Cardiac muscle cell (in vitro differentiated cells and primary cell): ENCODE results near the gene SUFU. TPM values are rescaled to one million over a fixed set of nuclear protein-coding genes. Genes with fewer than 3 reads are reported as not detected.
A peak's percentile ranks its signal among the peaks of the same experiment; 100 is the strongest.

Experiments used
- DNase-seq, 2 donors: peaks; one replicate each; pipeline versions ENCODE4 v3.0.0 to v3.0.0-alpha.2; 2010 to 2017; ENCODE audit warnings: low read depth in 1 of 2, low spot score in 1 of 2
- H3K27ac ChIP-seq: fragments of 200-600 bp; sonication (generic); 2 replicates; pipeline ENCODE4 v1.5.1; 2016
- H3K27me3 ChIP-seq: fragments of 200-600 bp; sonication (generic); 2 replicates; pipeline ENCODE4 v1.6.0; 2016; ENCODE audit warnings: control low read depth
- H3K36me3 ChIP-seq: fragments of 200-600 bp; sonication (generic); 2 replicates; pipeline ENCODE4 v1.5.1; 2016; ENCODE audit warnings: control low read depth
- H3K4me1 ChIP-seq: fragments of 200-600 bp; sonication (generic); 2 replicates; pipeline ENCODE4 v1.8.1; 2017; ENCODE audit warnings: low read depth, mild to moderate bottlenecking, mixed run types
- H3K4me3 ChIP-seq: fragments of 200-600 bp; sonication (generic); 2 replicates; pipeline ENCODE4 v1.5.1; 2016; ENCODE audit warnings: mild to moderate bottlenecking
- H3K9me3 ChIP-seq: fragments of 200-600 bp; sonication (generic); 2 replicates; pipeline ENCODE4 v1.5.1; 2017; ENCODE audit warnings: low read depth, mild to moderate bottlenecking, control low read depth
- polyA plus RNA-seq: library from polyadenylated mRNA; unstranded; fragments of >200 nt; fragmentation: Nextera tagmentation; extraction: Ambion mirVana; gene quantifications from 2 replicates; pipeline ENCODE4 v1.2.1, GENCODE V29; 2016
- total RNA-seq: library from RNA; depleted of rRNA; stranded (reverse); fragments of >200 nt; gene quantifications from 2 replicates; pipeline ENCODE4 v1.2.3, GENCODE V29; 2016
- TF ChIP-seq, protein P1 (sequence below): IDR thresholded peaks from 2 replicates; pipeline ENCODE4 v1.5.1; 2012; ENCODE audit warnings: low read depth, mild to moderate bottlenecking, low read length

SUFU gene
- total and polyA plus RNA-seq, 2 experiments from 2014 or later, result 14.2 to 18.4 TPM

DNA sequence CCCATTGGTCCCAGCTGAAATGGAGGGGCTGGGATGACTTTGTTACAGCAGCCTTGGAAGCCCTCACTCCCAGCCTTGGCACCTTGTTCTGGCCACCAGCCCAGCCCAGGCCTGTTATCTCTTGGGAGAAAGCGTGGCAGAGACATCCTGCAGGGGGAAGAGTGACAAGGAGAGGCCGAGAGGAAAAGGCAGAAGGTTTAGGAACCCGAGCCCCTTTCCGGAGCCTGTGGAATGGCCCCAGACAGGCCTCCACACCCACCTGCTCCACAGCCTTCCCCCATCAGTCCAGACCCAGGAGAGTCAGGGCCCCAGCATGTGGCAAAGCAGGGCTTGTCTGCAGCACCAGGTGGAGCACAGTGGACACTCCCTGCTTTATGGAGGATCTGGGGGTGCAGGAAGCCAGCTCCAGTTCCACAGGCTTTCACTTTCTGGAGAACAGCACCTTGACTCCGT is 116.4 kb downstream of the SUFU start:
- TF ChIP-seq, protein P1, sequence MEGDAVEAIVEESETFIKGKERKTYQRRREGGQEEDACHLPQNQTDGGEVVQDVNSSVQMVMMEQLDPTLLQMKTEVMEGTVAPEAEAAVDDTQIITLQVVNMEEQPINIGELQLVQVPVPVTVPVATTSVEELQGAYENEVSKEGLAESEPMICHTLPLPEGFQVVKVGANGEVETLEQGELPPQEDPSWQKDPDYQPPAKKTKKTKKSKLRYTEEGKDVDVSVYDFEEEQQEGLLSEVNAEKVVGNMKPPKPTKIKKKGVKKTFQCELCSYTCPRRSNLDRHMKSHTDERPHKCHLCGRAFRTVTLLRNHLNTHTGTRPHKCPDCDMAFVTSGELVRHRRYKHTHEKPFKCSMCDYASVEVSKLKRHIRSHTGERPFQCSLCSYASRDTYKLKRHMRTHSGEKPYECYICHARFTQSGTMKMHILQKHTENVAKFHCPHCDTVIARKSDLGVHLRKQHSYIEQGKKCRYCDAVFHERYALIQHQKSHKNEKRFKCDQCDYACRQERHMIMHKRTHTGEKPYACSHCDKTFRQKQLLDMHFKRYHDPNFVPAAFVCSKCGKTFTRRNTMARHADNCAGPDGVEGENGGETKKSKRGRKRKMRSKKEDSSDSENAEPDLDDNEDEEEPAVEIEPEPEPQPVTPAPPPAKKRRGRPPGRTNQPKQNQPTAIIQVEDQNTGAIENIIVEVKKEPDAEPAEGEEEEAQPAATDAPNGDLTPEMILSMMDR, result no peak
- H3K27me3 ChIP-seq, result no peaks in the 10 kb centered on the region
- DNase-seq, result peak in 1 of 2 donors; percentile 55
- H3K36me3 ChIP-seq, result no peaks in the 10 kb centered on the region
- H3K4me3 ChIP-seq, result no peak overlapping the region
- H3K27ac ChIP-seq, result peak overlapping the region; percentile 98
- H3K4me1 ChIP-seq, result peaks cover 78% of the 10 kb centered on the region
- H3K9me3 ChIP-seq, result no peaks in the 10 kb centered on the region

DNA sequence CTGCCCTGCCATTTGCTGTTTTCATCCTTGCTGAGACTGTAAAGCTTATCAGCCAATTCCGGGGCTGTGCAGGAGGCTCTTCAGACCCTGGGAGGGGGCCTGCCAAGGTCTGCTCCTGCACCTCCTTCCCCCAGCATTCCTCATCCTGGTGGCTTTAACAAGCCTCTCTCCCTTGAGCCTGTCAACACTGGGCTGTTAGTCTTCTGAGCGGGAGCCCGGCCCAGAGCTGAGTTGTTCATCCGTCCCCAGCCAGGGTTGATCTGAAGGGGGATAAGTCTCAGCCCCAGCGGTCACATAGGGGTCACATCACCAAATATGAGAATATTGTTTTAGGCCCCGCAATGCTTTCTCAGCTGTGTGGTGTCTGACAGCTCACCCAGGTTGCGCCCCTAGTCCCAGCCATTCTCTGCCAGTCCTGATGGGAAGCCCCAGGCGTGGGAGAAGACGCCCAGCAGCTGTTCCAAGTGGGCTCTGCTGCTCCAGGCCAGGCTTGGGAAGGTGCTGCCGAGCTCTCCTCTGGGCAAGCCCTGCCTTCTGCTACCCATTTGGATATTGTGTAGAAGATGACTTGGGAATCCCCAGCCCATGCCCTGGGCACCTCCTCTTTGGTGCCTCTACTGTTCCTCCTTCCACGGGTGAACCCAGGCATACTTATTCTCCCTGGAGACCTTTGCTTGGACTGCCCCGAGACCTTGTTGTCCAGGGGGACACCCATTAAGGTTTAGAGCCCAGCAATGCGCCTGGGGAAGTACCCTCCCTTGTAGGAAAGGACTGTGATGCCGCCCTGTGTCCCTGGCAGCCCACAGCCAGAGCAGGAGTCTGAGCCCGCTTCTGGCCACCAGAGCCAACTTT is 117.0 kb downstream of the SUFU start:
- Histone ChIP-seq H3K9me3 (no peaks in the 10 kb centered on the region), H3K27ac (peak overlapping the region; percentile 98), H3K4me1 (peaks cover 78% of the 10 kb centered on the region), H3K27me3 (no peaks in the 10 kb centered on the region), H3K4me3 (no peak overlapping the region), H3K36me3 (no peaks in the 10 kb centered on the region)
- TF ChIP-seq, protein P1, result no peak
- peak; percentile 71 to 95 for DNase-seq

DNA sequence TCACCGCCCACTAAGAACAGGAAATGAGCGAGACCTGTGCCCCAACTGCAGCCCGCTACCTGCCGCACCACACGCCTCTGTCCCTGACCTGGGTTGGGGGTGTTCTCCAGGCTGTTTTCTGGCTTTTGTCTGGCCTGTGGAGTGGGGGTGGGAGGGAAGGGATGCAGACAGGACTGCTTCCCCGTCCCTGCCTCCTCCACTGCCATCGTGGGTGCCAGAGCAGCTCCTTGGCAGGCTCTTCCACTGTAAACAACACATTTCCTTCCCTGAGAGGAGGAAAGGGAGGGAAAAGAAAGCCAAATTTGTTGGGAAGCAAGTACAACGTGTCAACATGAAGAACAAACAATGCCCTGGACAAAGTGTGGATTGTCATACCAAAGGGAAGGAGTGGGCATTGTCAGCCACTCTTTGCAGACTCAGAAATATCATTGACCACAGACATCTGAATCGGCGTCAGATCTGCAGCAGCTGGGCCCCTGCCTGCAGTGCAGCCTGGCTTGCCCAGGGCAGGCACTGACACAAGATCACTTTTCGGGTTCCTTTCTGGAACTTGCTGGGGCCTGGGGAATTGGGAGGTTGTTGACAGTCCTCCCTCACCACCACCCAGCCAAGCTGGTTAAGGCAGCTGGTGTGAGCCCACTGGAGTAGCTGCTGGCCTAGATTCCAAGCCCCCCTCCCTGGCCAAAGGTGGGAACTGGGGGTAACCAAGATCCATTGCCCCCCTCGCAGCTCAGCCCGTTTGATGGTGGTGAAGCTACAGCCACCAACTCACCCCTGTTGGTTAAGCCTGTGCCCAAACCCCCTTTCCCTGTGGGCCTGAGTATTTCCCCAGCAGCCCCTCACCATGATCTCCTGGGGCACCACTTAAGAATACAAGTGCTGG is 117.9 kb downstream of the SUFU start:
- H3K4me3 ChIP-seq, result no peak overlapping the region
- TF ChIP-seq, protein P1, result no peak
- H3K4me1 ChIP-seq, result peaks cover 78% of the 10 kb centered on the region
- no peaks in the 10 kb centered on the region for H3K27me3 ChIP-seq
- no peak for DNase-seq
- peak overlapping the region; percentile 98 for H3K27ac ChIP-seq
- H3K36me3 ChIP-seq, result no peaks in the 10 kb centered on the region
- H3K9me3 ChIP-seq, result no peaks in the 10 kb centered on the region

DNA sequence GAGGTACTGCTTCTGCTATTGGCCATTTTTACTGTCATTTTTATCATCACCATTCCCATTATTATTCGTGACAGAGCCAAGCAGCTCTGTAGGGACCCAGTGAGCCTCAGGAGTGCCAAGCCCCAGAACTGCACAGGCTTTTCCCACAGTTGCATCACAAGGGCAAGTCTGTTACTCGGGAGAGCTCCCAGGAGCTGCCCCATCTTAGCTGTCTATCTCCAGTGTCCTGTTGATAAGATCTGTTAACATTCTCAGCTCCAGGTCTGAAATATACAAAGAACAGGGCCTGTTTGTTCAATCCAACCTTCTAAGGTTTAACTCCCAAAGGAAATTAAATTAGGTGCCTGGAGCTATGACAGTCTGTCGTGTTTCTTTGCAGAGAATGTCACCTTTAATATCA is 120.3 kb downstream of the SUFU start:
- Histone ChIP-seq H3K4me3 (no peak overlapping the region), H3K9me3 (no peaks in the 10 kb centered on the region), H3K27me3 (no peaks in the 10 kb centered on the region), H3K36me3 (no peaks in the 10 kb centered on the region), H3K27ac (no peak overlapping the region), H3K4me1 (peaks cover 86% of the 10 kb centered on the region)
- DNase-seq, result no peak
- TF ChIP-seq, protein P1, result no peak

DNA sequence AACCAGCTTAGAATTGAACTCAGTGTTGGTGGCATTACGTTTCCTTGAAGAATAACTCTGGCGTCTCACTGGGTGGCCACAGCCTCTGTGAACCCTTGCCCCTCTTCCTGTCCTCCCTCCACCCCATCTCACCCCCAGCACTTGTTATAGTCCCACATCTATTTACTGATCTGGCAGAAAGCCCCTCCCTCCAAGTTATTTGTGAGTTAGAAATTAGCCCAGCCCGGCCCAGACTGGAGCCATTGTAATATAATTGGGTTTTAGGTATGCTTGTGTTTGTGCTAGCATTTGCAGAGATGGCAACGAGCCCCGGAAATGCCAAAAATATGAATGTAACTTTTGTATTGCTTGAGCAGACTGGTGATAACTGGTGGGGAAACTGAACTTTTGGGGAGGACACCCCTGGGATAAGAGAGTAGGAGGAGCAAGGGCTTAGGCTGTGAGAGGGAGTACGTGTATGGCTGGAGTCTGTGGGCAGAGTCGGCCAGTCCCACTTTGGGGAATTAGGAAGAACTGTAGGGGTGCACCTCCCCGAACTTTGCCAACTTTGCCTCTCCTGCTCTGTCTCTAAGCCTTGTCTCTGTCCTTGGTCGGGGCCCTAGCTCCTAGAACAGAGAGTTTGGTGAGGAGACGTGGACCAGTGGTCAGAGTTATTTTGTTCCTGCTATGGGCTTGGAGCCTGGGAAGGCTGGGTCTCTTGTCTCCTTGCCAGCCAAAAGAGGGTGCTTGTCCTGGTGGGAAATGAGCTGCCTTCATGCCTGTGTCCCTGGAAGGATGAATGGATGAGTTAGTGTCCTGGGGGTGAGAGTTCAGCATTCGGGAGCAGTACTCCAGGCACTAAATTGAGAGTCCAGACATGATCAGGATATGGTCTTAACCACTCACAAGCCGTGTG is 121.2 kb downstream of the SUFU start:
- no peaks in the 10 kb centered on the region for H3K9me3 ChIP-seq
- no peak overlapping the region for H3K4me3 ChIP-seq
- TF ChIP-seq, protein P1, result no peak
- peaks cover 86% of the 10 kb centered on the region for H3K4me1 ChIP-seq
- peak in 1 of 2 donors; percentile 72 for DNase-seq
- H3K36me3 ChIP-seq, result no peaks in the 10 kb centered on the region
- peak overlapping the region; percentile 94 for H3K27ac ChIP-seq
- H3K27me3 ChIP-seq, result no peaks in the 10 kb centered on the region
